GM12873 (cell line): ENCODE results near the gene STK4.
A peak's percentile ranks its signal among the peaks of the same experiment; 100 is the strongest.

Experiments used
- TF ChIP-seq, protein P1 (sequence below): IDR thresholded peaks from 2 replicates; pipeline ENCODE4 v1.5.1; 2012; ENCODE audit warnings: low read depth, mild to moderate bottlenecking, moderate library complexity, low read length, control low read depth; ENCODE audit not compliant: insufficient read depth; ENCODE audit errors: missing control alignments

The STK4 gene

DNA sequence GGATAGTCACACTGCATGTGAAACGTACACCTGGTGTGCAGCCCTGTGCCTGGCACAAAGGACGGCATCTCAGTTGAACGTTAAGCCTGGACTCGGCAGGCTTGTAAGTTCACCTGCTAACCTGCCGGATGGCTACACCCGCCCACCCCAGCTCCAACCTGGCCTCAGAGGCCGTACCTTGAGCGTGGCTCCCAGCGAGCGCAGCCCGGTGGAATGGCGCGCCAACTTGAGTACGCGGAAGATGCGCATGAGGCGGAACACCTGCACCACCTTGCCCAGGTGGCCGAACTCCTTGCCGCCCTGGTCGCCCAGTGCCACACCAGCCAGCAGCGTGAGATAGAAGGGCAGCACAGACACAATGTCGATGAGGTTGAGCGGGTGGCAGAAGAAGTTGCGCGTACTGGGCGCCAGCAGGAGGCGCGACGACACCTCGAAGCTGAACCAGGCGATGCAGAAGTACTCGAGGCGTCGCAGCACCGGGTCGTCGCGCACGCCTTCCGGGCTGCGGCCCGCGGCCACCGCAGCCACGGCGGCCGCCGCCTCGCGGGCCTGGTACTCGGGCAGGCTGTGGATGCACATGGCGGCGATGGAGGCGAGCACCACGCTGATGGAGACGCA, 131.3 kb downstream of the STK4 start:
- TF ChIP-seq, protein P1, sequence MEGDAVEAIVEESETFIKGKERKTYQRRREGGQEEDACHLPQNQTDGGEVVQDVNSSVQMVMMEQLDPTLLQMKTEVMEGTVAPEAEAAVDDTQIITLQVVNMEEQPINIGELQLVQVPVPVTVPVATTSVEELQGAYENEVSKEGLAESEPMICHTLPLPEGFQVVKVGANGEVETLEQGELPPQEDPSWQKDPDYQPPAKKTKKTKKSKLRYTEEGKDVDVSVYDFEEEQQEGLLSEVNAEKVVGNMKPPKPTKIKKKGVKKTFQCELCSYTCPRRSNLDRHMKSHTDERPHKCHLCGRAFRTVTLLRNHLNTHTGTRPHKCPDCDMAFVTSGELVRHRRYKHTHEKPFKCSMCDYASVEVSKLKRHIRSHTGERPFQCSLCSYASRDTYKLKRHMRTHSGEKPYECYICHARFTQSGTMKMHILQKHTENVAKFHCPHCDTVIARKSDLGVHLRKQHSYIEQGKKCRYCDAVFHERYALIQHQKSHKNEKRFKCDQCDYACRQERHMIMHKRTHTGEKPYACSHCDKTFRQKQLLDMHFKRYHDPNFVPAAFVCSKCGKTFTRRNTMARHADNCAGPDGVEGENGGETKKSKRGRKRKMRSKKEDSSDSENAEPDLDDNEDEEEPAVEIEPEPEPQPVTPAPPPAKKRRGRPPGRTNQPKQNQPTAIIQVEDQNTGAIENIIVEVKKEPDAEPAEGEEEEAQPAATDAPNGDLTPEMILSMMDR: no peak

GRCh38 chr20:45098103-45098773, 131.9 kb downstream of the STK4 start:
- TF ChIP-seq, protein P1: peak; percentile 3

- TF ChIP-seq, protein P1: no peak
Measured at GRCh38 chr20:45100563-45101245, 134.4 kb downstream of the STK4 start, which contains the start of gene KCNS1. Gene KCNS1 (minus strand): TSS chr20:45101127. CDS start chr20:45099236, 1,891 bp downstream.

DNA sequence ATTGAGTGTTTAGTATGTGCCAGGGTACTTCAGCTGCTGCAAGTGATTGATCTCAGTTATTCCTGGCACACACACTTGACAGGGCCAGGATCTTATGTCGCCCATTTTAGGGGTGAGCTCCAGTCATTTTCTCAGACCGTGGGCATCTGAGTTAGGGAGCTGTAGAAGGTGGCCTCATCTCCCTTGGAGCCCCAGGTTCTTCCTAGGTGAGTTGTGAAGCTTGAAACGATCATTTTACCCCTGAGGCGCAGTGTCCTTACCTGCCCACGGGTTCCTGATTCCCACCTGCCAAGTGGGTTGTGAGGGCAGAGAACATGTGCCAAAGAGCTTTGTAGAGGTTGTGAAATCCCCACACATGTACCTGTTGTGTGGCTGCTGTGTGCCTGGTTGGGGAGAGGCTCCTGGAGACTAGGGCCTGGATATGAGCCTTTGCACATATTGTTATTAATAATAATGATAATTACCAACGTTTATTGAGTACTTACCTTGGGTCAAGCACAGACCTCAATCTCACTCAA, 135.1 kb downstream of the STK4 start:
- TF ChIP-seq, protein P1: no peak

DNA sequence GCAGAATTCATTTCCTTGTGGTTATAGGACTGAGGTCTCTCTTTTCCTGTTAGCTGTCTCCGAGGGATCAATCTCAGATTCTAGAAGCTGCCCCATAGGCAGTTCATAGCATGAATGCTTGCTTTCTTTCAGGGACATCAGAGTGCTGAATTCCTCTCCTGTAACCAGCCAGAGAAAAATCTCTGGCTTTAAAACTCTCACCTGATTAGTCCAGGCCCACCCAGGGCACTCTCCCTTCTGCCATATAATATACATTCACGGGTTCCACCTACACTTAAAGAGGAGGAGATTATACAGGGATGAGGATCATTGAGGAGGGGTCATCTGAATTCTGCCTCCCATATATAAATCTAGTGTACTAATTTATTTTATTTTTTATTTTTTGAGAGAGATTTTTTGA, 136.8 kb downstream of the STK4 start:
- TF ChIP-seq, protein P1: no peak

- TF ChIP-seq, protein P1: no peak
Measured at GRCh38 chr20:45104786-45105185, 138.5 kb downstream of the STK4 start.

DNA sequence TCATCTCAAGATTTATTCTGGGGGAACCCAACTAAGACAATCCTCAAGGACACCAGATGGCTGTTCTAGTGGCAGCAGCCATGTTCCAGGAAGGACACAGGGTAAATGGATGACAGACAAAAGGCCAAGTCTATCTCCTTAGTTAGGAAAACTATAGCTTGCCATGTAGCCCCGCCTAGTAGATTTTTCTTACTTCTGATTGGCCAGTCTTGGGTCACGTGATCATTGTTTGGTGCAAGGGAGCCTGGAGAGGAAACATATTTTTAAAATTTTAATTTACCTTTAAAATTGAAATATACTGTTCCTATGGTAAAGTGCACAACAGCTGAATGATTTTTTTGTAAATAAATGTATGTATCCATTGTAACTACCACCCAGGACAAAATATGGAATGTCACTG, 139.0 kb downstream of the STK4 start:
- TF ChIP-seq, protein P1: no peak
